HepG2 (cell line): Measurements from ENCODE around the gene VRK1. TPM values are rescaled to one million over a fixed set of nuclear protein-coding genes. Genes with fewer than 3 reads are reported as not detected.

ENCODE experiments used
- ATAC-seq: fragments of 200-7000 bp; cut with Tn5 transposase; 3 replicates; pipeline ENCODE4 v1.9.1; 2020; ENCODE audit warnings: mild to moderate bottlenecking, moderate library complexity
- BruUV-seq: library from RNA; stranded (reverse); fragments of 400-500 nt; replicated peaks from 2 replicates; lab custom pipeline; 2021; lab: Mats Ljungman, UMichigan
- CTCF ChIA-PET: fragments of 300-600 bp; formaldehyde crosslinking; extraction: SDS; loops from one replicate; lab custom pipeline; 2021; ENCODE audit warnings: low total read pairs, inconsistent platforms, low intra/inter-chr PET ratio; lab: Yijun Ruan, JAX
- POLR2A ChIA-PET: fragments of 350-600 bp; sonication (Branson Sonifier 250); formaldehyde crosslinking; loops from one replicate; lab custom pipeline; 2020; ENCODE audit warnings: antibody characterized with exemption, inconsistent platforms; lab: Yijun Ruan, JAX
- DNase-seq: peaks from one replicate; pipeline ENCODE4 v3.0.0-alpha.2; 2015; ENCODE audit warnings: low spot score
- FAIRE-seq: peaks from 3 replicates; lab custom pipeline; 2011; peaks lifted over from hg19 to GRCh38; lab: Jason Lieb, UNC
- H2AFZ ChIP-seq: one replicate; pipeline ENCODE4 v1.6.1; 2011; ENCODE audit warnings: low read length, inconsistent platforms
- H3K27ac ChIP-seq: fragments of 300-600 bp; 3 replicates; pipeline ENCODE4 v1.8.0; 2011; ENCODE audit warnings: mixed run types, mild to moderate bottlenecking, mixed read lengths, low read length, inconsistent platforms; ENCODE audit not compliant: insufficient read depth; ENCODE audit errors: extremely low read length
- H3K27me3 ChIP-seq, 2 experiments: fragments of 200-600 bp in 1 of 2; 2 replicates in 1 of 2; 3 replicates in 1 of 2; pipeline versions ENCODE4 v1.6.0 to v1.8.0; 2011; ENCODE audit warnings: low read length in 2 of 2, mild to moderate bottlenecking in 2 of 2, moderate library complexity in 2 of 2, inconsistent platforms in 1 of 2; ENCODE audit not compliant: insufficient read depth in 2 of 2, control insufficient read depth in 1 of 2
- H3K36me3 ChIP-seq, 2 experiments: fragments of 200-600 bp in 1 of 2; replicated peaks in 1 of 2; 2 replicates in 1 of 2; 3 replicates in 1 of 2; pipeline versions ENCODE4 v1.5.1 to v1.8.0; 2011; ENCODE audit warnings: low read length in 2 of 2, inconsistent platforms in 1 of 2; ENCODE audit not compliant: insufficient read depth in 2 of 2, control insufficient read depth in 1 of 2
- H3K4me1 ChIP-seq: 2 replicates; pipeline ENCODE4 v1.5.1; 2012; ENCODE audit warnings: low read length, inconsistent platforms; ENCODE audit not compliant: insufficient read depth
- H3K4me2 ChIP-seq: 2 replicates; pipeline ENCODE4 v1.6.0; 2011; ENCODE audit warnings: low read depth, low read length, inconsistent platforms
- H3K4me3 ChIP-seq, 3 experiments: fragments of 200-600 bp in 1 of 3; sonication (generic), shearing (Covaris generic) in 1 of 3; replicated peaks in 1 of 3; 2 replicates each; pipeline ENCODE4 v1.5.1; 2011 to 2016; ENCODE audit warnings: low read length in 3 of 3, inconsistent platforms in 2 of 3, low read depth in 2 of 3, mild to moderate bottlenecking in 2 of 3, control low read depth in 1 of 3, mixed read lengths in 1 of 3; ENCODE audit not compliant: insufficient read depth in 1 of 3
- H3K79me2 ChIP-seq: one replicate; pipeline ENCODE4 v1.6.1; 2011; ENCODE audit warnings: low read length, inconsistent platforms; ENCODE audit not compliant: insufficient read depth
- H3K9ac ChIP-seq: 2 replicates; pipeline ENCODE4 v1.6.0; 2011; ENCODE audit warnings: mild to moderate bottlenecking, low read depth, low read length, inconsistent platforms; ENCODE audit not compliant: insufficient read depth
- H3K9me3 ChIP-seq: 2 replicates; pipeline ENCODE4 v1.5.1; 2012; ENCODE audit warnings: mild to moderate bottlenecking, low read length
- H4K20me1 ChIP-seq: 2 replicates; pipeline ENCODE4 v1.6.0; 2011; ENCODE audit warnings: inconsistent platforms, mild to moderate bottlenecking, low read length, moderate library complexity; ENCODE audit not compliant: insufficient read depth
- NCOR1 ChIP-seq: fragments of 200-600 bp; sonication (generic); IDR thresholded peaks from 2 replicates; pipeline ENCODE4 v1.7.0; 2017; ENCODE audit warnings: antibody characterized with exemption, low read length, borderline replicate concordance
- YY1 ChIP-seq: IDR thresholded peaks from 2 replicates; pipeline ENCODE4 v1.6.1; 2011; ENCODE audit warnings: low read length, low read depth, moderate library complexity, mild to moderate bottlenecking; ENCODE audit not compliant: insufficient read depth, insufficient replicate concordance
- ZMYM2 ChIP-seq: sonication (generic); formaldehyde crosslinking; IDR thresholded peaks from 2 replicates; pipeline ENCODE4 v1.8.0; 2022; ENCODE audit warnings: mild to moderate bottlenecking, missing genetic modification reagents
- ZNF567 ChIP-seq: sonication (generic); formaldehyde crosslinking; IDR thresholded peaks from 2 replicates; pipeline ENCODE4 v1.8.1; 2023; ENCODE audit warnings: mild to moderate bottlenecking, missing genetic modification reagents, borderline replicate concordance
- WGBS: methylation state at CpG from one replicate; pipeline ENCODE4 v1.1.6; 2017; ENCODE audit warnings: low lambda C conversion rate; 5-methylcytosine and 5-hydroxymethylcytosine counted together
- in situ Hi-C: cut with HindIII; loops from 2 replicates; pipeline ENCODE4 v1.10.0; 2017; ENCODE audit warnings: low pct_unique_long_range_greater_than_20kb; ENCODE audit not compliant: extremely low pct_ligation_motif_present
- intact Hi-C: fragments of 100-400 bp; cut with micrococcal nuclease; formaldehyde crosslinking; loops from one replicate; pipeline ENCODE4 v1.10.0; 2022; ENCODE audit not compliant: unreplicated experiment
- polyA plus RNA-seq, 8 experiments: library from polyadenylated mRNA; depleted of rRNA in 3 of 8; stranded (reverse) in 7 of 8; unstranded in 1 of 8; fragments of >200 nt; fragmentation: Illumina TruSeq in 4 of 8; extraction: Trizol in 4 of 8; gene quantifications; 2 replicates each; pipeline versions ENCODE4 v1.2.1 to v1.2.3, GENCODE V29; 2011 to 2016; ENCODE audit warnings: low read depth in 4 of 8, missing spikeins in 1 of 8, mixed read lengths in 1 of 8; ENCODE audit not compliant: insufficient read depth in 1 of 8
- total RNA-seq, 5 experiments: library from RNA; depleted of rRNA; stranded (reverse); fragments of >200 nt; fragmentation: Illumina TruSeq; extraction: Trizol; gene quantifications; 2 replicates each; pipeline ENCODE4 v1.2.3, GENCODE V29; 2016; ENCODE audit warnings: low read depth in 1 of 5
- TF ChIP-seq, protein P1 (sequence below): sonication (generic); formaldehyde crosslinking; IDR thresholded peaks from one replicate; pipeline ENCODE4 v1.5.1; 2020; ENCODE audit warnings: mild to moderate bottlenecking, missing genetic modification reagents; ENCODE audit errors: not compliant biosample characterization
- TF ChIP-seq, protein P2 (sequence below): sonication (generic); formaldehyde crosslinking; IDR thresholded peaks from 2 replicates; pipeline ENCODE4 v1.5.1; 2020; ENCODE audit warnings: missing genetic modification reagents, mild to moderate bottlenecking, borderline replicate concordance
- TF ChIP-seq, protein P3 (sequence below): sonication (generic); formaldehyde crosslinking; IDR thresholded peaks from 2 replicates; pipeline ENCODE4 v1.4.0; 2020; ENCODE audit warnings: missing genetic modification reagents, mild to moderate bottlenecking, borderline replicate concordance

The VRK1 gene
- total and polyA plus RNA-seq, 2 of the 13 experiments (the other 11 are each of a cell fraction or from before 2014, with no cell fraction given): 7.9 to 51.3 TPM

DNA sequence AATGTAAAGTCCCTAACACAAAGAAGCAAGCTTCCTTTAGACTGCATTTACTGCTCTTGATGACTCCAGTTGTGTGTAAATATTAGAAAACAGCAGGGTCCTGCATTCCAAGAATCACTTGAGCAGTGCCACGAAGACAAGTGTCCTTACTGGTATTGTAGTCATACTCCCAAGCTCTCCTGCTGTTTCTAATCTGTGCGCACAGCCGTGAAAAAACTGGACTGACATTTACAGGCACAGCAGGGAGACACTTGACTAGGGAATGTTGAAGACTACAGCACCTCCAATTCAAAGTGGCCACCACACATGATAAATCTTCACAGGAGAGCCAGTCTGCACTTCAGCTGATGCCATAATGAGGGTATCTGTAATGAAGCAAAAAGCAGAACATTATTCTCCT is 91.4 kb downstream of the VRK1 start:
- Histone ChIP-seq H2AFZ (no peak overlapping the region), H3K9ac (no peak overlapping the region), H3K9me3 (no peaks in the 10 kb centered on the region), H3K27me3 (no peaks in the 10 kb centered on the region), H3K4me1 (no peaks in the 10 kb centered on the region), H3K27ac (no peak overlapping the region), H3K36me3 (no peaks in the 10 kb centered on the region), H3K4me2 (no peak overlapping the region), H3K79me2 (no peaks in the 10 kb centered on the region), H3K4me3 (no peak overlapping the region), H4K20me1 (no peaks in the 10 kb centered on the region)
- intact Hi-C loops: no loop called here
- CTCF ChIA-PET: no interaction called here
- no peak for DNase-seq
- in situ Hi-C loops: no loop called here
- no TSS peak for BruUV-seq
- 100% methylated on average over 2 of the region's 3 CpGs for WGBS
- no peak for FAIRE-seq
- POLR2A ChIA-PET: no interaction called here
- ATAC-seq: no peak
- TF ChIP-seq YY1 (no peak), ZMYM2 (CRISPR knock-in tag) (no peak), ZNF567 (CRISPR knock-in tag) (no peak), NCOR1 (no peak)
- TF ChIP-seq, protein P1, sequence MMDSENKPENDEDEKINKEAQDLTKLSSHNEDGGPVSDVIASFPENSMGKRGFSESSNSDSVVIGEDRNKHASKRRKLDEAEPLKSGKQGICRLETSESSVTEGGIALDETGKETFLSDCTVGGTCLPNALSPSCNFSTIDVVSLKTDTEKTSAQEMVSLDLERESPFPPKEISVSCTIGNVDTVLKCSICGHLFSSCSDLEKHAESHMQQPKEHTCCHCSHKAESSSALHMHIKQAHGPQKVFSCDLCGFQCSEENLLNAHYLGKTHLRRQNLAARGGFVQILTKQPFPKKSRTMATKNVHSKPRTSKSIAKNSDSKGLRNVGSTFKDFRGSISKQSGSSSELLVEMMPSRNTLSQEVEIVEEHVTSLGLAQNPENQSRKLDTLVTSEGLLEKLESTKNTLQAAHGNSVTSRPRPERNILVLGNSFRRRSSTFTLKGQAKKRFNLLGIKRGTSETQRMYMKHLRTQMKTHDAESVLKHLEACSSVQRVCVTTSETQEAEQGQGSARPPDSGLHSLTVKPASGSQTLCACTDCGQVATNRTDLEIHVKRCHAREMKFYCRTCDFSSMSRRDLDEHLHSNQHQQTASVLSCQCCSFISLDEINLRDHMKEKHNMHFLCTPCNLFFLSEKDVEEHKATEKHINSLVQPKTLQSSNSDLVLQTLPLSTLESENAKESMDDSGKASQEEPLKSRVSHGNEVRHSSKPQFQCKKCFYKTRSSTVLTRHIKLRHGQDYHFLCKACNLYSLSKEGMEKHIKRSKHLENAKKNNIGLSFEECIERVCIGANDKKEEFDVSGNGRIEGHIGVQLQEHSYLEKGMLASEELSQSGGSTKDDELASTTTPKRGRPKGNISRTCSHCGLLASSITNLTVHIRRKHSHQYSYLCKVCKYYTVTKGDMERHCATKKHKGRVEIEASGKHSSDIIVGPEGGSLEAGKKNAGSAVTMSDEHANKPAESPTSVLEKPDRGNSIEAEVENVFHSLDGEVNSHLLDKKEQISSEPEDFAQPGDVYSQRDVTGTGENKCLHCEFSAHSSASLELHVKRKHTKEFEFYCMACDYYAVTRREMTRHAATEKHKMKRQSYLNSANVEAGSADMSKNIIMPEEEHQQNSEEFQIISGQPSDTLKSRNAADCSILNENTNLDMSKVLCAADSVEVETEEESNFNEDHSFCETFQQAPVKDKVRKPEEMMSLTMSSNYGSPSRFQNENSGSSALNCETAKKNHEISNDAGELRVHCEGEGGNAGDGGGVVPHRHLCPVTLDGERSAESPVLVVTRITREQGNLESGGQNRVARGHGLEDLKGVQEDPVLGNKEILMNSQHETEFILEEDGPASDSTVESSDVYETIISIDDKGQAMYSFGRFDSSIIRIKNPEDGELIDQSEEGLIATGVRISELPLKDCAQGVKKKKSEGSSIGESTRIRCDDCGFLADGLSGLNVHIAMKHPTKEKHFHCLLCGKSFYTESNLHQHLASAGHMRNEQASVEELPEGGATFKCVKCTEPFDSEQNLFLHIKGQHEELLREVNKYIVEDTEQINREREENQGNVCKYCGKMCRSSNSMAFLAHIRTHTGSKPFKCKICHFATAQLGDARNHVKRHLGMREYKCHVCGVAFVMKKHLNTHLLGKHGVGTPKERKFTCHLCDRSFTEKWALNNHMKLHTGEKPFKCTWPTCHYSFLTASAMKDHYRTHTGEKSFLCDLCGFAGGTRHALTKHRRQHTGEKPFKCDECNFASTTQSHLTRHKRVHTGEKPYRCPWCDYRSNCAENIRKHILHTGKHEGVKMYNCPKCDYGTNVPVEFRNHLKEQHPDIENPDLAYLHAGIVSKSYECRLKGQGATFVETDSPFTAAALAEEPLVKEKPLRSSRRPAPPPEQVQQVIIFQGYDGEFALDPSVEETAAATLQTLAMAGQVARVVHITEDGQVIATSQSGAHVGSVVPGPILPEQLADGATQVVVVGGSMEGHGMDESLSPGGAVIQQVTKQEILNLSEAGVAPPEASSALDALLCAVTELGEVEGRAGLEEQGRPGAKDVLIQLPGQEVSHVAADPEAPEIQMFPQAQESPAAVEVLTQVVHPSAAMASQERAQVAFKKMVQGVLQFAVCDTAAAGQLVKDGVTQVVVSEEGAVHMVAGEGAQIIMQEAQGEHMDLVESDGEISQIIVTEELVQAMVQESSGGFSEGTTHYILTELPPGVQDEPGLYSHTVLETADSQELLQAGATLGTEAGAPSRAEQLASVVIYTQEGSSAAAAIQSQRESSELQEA (CRISPR knock-in tag): no peak
- TF ChIP-seq, protein P2, sequence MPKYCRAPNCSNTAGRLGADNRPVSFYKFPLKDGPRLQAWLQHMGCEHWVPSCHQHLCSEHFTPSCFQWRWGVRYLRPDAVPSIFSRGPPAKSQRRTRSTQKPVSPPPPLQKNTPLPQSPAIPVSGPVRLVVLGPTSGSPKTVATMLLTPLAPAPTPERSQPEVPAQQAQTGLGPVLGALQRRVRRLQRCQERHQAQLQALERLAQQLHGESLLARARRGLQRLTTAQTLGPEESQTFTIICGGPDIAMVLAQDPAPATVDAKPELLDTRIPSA: no peak
- TF ChIP-seq, protein P3, sequence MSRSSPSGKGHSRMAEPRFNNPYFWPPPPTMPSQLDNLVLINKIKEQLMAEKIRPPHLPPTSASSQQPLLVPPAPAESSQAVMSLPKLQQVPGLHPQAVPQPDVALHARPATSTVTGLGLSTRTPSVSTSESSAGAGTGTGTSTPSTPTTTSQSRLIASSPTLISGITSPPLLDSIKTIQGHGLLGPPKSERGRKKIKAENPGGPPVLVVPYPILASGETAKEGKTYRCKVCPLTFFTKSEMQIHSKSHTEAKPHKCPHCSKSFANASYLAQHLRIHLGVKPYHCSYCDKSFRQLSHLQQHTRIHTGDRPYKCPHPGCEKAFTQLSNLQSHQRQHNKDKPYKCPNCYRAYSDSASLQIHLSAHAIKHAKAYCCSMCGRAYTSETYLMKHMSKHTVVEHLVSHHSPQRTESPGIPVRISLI: no peak
